GM23338 (cell line): ENCODE results near the gene POLDIP3. TPM values are rescaled to one million over a fixed set of nuclear protein-coding genes. Genes with fewer than 3 reads are reported as not detected.

Source experiments
- ATAC-seq: fragments of 200-7000 bp; cut with Tn5 transposase; 3 replicates; pipeline ENCODE4 v1.9.1; 2020
- DNase-seq: peaks from one replicate; pipeline ENCODE4 v3.0.0-alpha.2; 2015; ENCODE audit warnings: low spot score
- H2AFZ ChIP-seq: fragments of 200-600 bp; sonication (generic); 2 replicates; pipeline ENCODE4 v1.8.0; 2016; ENCODE audit warnings: antibody characterized with exemption, mild to moderate bottlenecking, moderate library complexity
- H3F3A ChIP-seq: fragments of 200-600 bp; sonication (generic); replicated peaks from 2 replicates; pipeline ENCODE4 v1.8.0; 2017; ENCODE audit warnings: antibody characterized with exemption, mixed run types, low read depth
- H3K27ac ChIP-seq: fragments of 200-600 bp; sonication (generic); 2 replicates; pipeline ENCODE4 v1.6.1; 2016; ENCODE audit warnings: low read depth
- H3K27me3 ChIP-seq: fragments of 200-600 bp; sonication (generic); 2 replicates; pipeline ENCODE4 v1.8.0; 2016; ENCODE audit warnings: mild to moderate bottlenecking, mixed run types, moderate library complexity; ENCODE audit not compliant: insufficient read depth
- H3K36me3 ChIP-seq: fragments of 200-600 bp; sonication (generic); 2 replicates; pipeline ENCODE4 v1.8.0; 2016; ENCODE audit warnings: mild to moderate bottlenecking; ENCODE audit not compliant: insufficient read depth
- H3K4me1 ChIP-seq: fragments of 200-600 bp; sonication (generic); 2 replicates; pipeline ENCODE4 v1.8.0; 2016; ENCODE audit warnings: mild to moderate bottlenecking, moderate library complexity; ENCODE audit not compliant: insufficient read depth
- H3K4me2 ChIP-seq: fragments of 200-600 bp; sonication (generic); 2 replicates; pipeline ENCODE4 v1.7.1; 2017; ENCODE audit warnings: mixed run types
- H3K4me3 ChIP-seq: fragments of 200-600 bp; sonication (generic); 2 replicates; pipeline ENCODE4 v1.6.1; 2016; ENCODE audit warnings: mixed run types
- H3K79me2 ChIP-seq: fragments of 200-600 bp; sonication (generic); replicated peaks from 2 replicates; pipeline ENCODE4 v1.8.0; 2017; ENCODE audit warnings: mild to moderate bottlenecking; ENCODE audit not compliant: insufficient read depth
- H3K9me2 ChIP-seq: fragments of 200-600 bp; sonication (generic); 2 replicates; pipeline ENCODE4 v1.8.0; 2017; ENCODE audit not compliant: insufficient read depth
- H4K20me1 ChIP-seq: fragments of 200-600 bp; sonication (generic); replicated peaks from 2 replicates; pipeline ENCODE4 v1.8.0; 2017; ENCODE audit warnings: mild to moderate bottlenecking; ENCODE audit not compliant: insufficient read depth
- H3K27ac Mint-ChIP-seq: 2 replicates; pipeline ENCODE4 v1.8.0; 2020; ENCODE audit warnings: inconsistent platforms, mild to moderate bottlenecking, moderate library complexity, mixed read lengths
- H3K27me3 Mint-ChIP-seq: 3 replicates; pipeline ENCODE4 v1.8.0; 2022; ENCODE audit warnings: low read depth, mild to moderate bottlenecking, moderate library complexity, mixed read lengths, inconsistent platforms; ENCODE audit not compliant: insufficient read depth, poor library complexity
- H3K36me3 Mint-ChIP-seq: 3 replicates; pipeline ENCODE4 v1.8.0; 2021; ENCODE audit warnings: low read depth, mild to moderate bottlenecking, inconsistent platforms, moderate library complexity, mixed read lengths
- H3K4me1 Mint-ChIP-seq: 3 replicates; pipeline ENCODE4 v1.8.0; 2020; ENCODE audit warnings: mild to moderate bottlenecking, inconsistent platforms, mixed read lengths
- H3K4me3 Mint-ChIP-seq: 3 replicates; pipeline ENCODE4 v1.8.0; 2021; ENCODE audit warnings: moderate library complexity, mild to moderate bottlenecking, inconsistent platforms, mixed read lengths
- H3K9me3 Mint-ChIP-seq: 3 replicates; pipeline ENCODE4 v1.8.0; 2020; ENCODE audit warnings: moderate library complexity, mild to moderate bottlenecking, inconsistent platforms, mixed read lengths
- EZH2 ChIP-seq: fragments of 200-600 bp; sonication (generic); IDR thresholded peaks from one replicate; pipeline ENCODE4 v1.8.0; 2017; ENCODE audit warnings: antibody characterized with exemption, mild to moderate bottlenecking, low read depth; ENCODE audit not compliant: unreplicated experiment
- NANOG ChIP-seq: IDR thresholded peaks from 2 replicates; pipeline ENCODE4 v1.6.1; 2016; ENCODE audit warnings: antibody characterized with exemption, borderline replicate concordance
- POLR2AphosphoS5 ChIP-seq: IDR thresholded peaks from 2 replicates; pipeline ENCODE4 v1.6.1; 2016; ENCODE audit warnings: antibody characterized with exemption, low read depth
- STAT1 ChIP-seq: IDR thresholded peaks from one replicate; pipeline ENCODE4 v1.6.1; 2016; ENCODE audit warnings: antibody characterized with exemption; ENCODE audit not compliant: unreplicated experiment
- ZNF331 ChIP-seq: fragments of 250-450 bp; sonication (Bioruptor Pico); IDR thresholded peaks from 2 replicates; pipeline ENCODE4 v1.5.0; 2020; ENCODE audit warnings: low read depth, mild to moderate bottlenecking, moderate library complexity
- polyA plus RNA-seq: library from polyadenylated mRNA; unstranded; fragments of >200 nt; fragmentation: Nextera tagmentation; extraction: Ambion mirVana; gene quantifications from 2 replicates; pipeline ENCODE4 v1.2.1, GENCODE V29; 2016
- total RNA-seq: library from RNA; depleted of rRNA; stranded (reverse); fragments of >200 nt; shearing (Covaris generic); gene quantifications from 2 replicates; pipeline ENCODE4 v1.2.3, GENCODE V29; 2014
- TF ChIP-seq, protein P1 (sequence below): IDR thresholded peaks from one replicate; pipeline ENCODE4 v1.6.1; 2018; ENCODE audit warnings: antibody characterized with exemption; ENCODE audit not compliant: unreplicated experiment
- TF ChIP-seq, protein P2 (sequence below): fragments of 250-450 bp; sonication (Bioruptor Pico); IDR thresholded peaks from 2 replicates; pipeline ENCODE4 v1.5.0; 2020; ENCODE audit warnings: mild to moderate bottlenecking, moderate library complexity
- TF ChIP-seq, protein P3 (sequence below), 2 experiments: fragments of 200-600 bp in 1 of 2; sonication (generic) in 1 of 2; conservative IDR thresholded peaks; 2 replicates each; pipeline versions ENCODE4 v1.5.1 to v1.6.1; 2016 to 2017; ENCODE audit warnings: antibody characterized with exemption in 2 of 2, low read depth in 2 of 2, mild to moderate bottlenecking in 2 of 2, moderate library complexity in 1 of 2

POLDIP3 gene
- total and polyA plus RNA-seq, 2 experiments from 2014 or later, result 38.2 to 54.3 TPM

DNA sequence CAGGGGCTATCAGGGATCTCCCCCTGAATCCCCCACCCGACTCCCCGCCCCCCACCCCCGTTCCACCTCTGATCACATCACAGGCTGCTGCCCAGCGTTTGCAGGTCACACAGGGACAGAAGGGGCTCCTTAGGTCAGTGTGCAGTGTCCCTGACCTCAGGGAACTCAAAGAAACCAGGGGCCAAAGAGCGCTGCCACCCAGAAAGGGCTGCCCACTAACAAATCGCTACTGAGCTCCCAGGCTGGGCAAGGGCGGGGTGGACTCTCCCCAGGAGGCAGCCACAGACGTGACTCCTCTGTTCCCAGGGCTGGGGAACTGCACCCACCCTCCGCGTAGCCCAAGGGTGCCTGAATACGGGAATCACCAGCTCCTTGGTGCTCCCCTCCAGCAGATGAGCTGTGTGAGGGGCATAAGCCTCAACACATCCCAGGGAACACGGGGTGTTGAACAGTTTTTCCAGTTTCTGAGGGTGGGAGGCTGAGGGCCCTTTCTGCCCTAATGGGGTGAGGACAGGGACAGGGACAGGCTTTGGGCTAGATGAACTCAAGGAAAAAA, 9.9 kb upstream of the POLDIP3 start (continued):
- TF ChIP-seq EZH2, result no peak
- TF ChIP-seq, protein P1, sequence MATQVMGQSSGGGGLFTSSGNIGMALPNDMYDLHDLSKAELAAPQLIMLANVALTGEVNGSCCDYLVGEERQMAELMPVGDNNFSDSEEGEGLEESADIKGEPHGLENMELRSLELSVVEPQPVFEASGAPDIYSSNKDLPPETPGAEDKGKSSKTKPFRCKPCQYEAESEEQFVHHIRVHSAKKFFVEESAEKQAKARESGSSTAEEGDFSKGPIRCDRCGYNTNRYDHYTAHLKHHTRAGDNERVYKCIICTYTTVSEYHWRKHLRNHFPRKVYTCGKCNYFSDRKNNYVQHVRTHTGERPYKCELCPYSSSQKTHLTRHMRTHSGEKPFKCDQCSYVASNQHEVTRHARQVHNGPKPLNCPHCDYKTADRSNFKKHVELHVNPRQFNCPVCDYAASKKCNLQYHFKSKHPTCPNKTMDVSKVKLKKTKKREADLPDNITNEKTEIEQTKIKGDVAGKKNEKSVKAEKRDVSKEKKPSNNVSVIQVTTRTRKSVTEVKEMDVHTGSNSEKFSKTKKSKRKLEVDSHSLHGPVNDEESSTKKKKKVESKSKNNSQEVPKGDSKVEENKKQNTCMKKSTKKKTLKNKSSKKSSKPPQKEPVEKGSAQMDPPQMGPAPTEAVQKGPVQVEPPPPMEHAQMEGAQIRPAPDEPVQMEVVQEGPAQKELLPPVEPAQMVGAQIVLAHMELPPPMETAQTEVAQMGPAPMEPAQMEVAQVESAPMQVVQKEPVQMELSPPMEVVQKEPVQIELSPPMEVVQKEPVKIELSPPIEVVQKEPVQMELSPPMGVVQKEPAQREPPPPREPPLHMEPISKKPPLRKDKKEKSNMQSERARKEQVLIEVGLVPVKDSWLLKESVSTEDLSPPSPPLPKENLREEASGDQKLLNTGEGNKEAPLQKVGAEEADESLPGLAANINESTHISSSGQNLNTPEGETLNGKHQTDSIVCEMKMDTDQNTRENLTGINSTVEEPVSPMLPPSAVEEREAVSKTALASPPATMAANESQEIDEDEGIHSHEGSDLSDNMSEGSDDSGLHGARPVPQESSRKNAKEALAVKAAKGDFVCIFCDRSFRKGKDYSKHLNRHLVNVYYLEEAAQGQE, result no peak
- no peak for TF ChIP-seq ZNF331 (CRISPR knock-in tag)
- no peak for TF ChIP-seq NANOG

DNA sequence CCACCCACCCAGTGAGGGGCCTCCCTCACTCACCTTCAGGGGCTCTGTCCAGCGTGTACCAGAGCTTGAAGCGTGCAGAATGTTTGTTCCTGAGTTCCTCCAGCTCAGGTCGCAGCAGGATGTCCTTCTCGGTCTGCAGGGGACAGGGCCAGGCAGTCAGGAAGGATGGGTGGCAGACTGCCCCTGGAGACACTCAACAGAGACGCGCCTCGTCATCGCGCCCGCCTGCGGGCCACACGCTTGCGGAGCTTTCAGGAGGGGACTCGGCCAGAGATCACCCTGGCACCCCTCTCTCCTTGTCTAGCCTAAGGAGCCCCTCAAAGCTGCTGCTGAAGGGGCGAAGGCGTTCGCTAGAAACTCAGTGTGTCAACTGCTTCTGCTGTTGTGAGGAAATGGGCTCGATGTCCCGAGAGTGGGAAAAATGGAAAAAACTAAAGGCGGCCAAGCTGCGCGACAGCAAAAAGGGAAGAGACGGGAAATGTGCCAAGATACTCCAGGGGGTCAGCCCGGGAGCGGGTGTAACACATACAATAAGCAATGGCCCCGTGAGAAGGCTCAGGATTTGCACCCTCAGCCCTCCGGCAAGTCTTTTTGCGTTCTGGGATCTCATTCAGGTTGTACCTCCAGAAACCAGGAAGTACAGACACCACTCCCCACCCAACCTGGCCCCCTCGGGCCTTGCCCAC, 9.2 kb upstream of the POLDIP3 start:
- Histone ChIP-seq H4K20me1 (0 out of 2 replicates have a peak, but pooled peaks cover 8% of the 10 kb centered on the region), H3K27me3 (no peaks in the 10 kb centered on the region), H3F3A (no peaks in the 10 kb centered on the region), H3K36me3 (no peaks in the 10 kb centered on the region; the same call in 1 of the 2 replicates), H3K9me2 (no peaks in the 10 kb centered on the region), H3K4me1 (no peaks in the 10 kb centered on the region), H3K4me3 (no peak overlapping the region), H3K27ac (no peak overlapping the region), H3K79me2 (no peaks in the 10 kb centered on the region), H3K4me2 (no peak overlapping the region), H2AFZ (no peak overlapping the region)
- Mint-ChIP-seq H3K4me1 (peaks cover 5% of the 10 kb centered on the region; the same call in 2 of the 3 replicates), H3K4me3 (no peak overlapping the region), H3K36me3 (peaks cover 16% of the 10 kb centered on the region), H3K27ac (no peak overlapping the region), H3K27me3 (peaks cover 19% of the 10 kb centered on the region), H3K9me3 (no peaks in the 10 kb centered on the region)
- ATAC-seq (no peak), DNase-seq (no peak)
- TF ChIP-seq ZNF331 (CRISPR knock-in tag), result no peak
- TF ChIP-seq, protein P2, sequence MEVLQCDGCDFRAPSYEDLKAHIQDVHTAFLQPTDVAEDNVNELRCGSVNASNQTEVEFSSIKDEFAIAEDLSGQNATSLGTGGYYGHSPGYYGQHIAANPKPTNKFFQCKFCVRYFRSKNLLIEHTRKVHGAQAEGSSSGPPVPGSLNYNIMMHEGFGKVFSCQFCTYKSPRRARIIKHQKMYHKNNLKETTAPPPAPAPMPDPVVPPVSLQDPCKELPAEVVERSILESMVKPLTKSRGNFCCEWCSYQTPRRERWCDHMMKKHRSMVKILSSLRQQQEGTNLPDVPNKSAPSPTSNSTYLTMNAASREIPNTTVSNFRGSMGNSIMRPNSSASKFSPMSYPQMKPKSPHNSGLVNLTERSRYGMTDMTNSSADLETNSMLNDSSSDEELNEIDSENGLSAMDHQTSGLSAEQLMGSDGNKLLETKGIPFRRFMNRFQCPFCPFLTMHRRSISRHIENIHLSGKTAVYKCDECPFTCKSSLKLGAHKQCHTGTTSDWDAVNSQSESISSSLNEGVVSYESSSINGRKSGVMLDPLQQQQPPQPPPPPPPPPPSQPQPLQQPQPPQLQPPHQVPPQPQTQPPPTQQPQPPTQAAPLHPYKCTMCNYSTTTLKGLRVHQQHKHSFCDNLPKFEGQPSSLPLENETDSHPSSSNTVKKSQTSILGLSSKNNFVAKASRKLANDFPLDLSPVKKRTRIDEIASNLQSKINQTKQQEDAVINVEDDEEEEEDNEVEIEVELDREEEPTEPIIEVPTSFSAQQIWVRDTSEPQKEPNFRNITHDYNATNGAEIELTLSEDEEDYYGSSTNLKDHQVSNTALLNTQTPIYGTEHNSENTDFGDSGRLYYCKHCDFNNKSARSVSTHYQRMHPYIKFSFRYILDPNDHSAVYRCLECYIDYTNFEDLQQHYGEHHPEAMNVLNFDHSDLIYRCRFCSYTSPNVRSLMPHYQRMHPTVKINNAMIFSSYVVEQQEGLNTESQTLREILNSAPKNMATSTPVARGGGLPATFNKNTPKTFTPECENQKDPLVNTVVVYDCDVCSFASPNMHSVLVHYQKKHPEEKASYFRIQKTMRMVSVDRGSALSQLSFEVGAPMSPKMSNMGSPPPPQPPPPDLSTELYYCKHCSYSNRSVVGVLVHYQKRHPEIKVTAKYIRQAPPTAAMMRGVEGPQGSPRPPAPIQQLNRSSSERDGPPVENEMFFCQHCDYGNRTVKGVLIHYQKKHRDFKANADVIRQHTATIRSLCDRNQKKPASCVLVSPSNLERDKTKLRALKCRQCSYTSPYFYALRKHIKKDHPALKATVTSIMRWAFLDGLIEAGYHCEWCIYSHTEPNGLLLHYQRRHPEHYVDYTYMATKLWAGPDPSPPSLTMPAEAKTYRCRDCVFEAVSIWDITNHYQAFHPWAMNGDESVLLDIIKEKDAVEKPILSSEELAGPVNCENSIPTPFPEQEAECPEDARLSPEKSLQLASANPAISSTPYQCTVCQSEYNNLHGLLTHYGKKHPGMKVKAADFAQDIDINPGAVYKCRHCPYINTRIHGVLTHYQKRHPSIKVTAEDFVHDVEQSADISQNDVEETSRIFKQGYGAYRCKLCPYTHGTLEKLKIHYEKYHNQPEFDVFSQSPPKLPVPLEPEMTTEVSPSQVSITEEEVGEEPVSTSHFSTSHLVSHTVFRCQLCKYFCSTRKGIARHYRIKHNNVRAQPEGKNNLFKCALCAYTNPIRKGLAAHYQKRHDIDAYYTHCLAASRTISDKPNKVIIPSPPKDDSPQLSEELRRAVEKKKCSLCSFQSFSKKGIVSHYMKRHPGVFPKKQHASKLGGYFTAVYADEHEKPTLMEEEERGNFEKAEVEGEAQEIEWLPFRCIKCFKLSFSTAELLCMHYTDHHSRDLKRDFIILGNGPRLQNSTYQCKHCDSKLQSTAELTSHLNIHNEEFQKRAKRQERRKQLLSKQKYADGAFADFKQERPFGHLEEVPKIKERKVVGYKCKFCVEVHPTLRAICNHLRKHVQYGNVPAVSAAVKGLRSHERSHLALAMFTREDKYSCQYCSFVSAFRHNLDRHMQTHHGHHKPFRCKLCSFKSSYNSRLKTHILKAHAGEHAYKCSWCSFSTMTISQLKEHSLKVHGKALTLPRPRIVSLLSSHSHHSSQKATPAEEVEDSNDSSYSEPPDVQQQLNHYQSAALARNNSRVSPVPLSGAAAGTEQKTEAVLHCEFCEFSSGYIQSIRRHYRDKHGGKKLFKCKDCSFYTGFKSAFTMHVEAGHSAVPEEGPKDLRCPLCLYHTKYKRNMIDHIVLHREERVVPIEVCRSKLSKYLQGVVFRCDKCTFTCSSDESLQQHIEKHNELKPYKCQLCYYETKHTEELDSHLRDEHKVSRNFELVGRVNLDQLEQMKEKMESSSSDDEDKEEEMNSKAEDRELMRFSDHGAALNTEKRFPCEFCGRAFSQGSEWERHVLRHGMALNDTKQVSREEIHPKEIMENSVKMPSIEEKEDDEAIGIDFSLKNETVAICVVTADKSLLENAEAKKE, result no peak
- no peak for TF ChIP-seq STAT1
- TF ChIP-seq, protein P3, sequence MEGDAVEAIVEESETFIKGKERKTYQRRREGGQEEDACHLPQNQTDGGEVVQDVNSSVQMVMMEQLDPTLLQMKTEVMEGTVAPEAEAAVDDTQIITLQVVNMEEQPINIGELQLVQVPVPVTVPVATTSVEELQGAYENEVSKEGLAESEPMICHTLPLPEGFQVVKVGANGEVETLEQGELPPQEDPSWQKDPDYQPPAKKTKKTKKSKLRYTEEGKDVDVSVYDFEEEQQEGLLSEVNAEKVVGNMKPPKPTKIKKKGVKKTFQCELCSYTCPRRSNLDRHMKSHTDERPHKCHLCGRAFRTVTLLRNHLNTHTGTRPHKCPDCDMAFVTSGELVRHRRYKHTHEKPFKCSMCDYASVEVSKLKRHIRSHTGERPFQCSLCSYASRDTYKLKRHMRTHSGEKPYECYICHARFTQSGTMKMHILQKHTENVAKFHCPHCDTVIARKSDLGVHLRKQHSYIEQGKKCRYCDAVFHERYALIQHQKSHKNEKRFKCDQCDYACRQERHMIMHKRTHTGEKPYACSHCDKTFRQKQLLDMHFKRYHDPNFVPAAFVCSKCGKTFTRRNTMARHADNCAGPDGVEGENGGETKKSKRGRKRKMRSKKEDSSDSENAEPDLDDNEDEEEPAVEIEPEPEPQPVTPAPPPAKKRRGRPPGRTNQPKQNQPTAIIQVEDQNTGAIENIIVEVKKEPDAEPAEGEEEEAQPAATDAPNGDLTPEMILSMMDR (conservative IDR thresholded peaks at IDR 0.05; ENCODE audit: low read depth in 2 of 2), result no peak
- TF ChIP-seq EZH2, result no peak
- TF ChIP-seq POLR2AphosphoS5, result no peak
